HG02642 (cell line): ENCODE data around the gene TOP2A.
A peak's percentile ranks its signal among the peaks of the same experiment; 100 is the strongest.

Experiments used
- ATAC-seq: cut with Tn5 transposase; IDR thresholded peaks from one replicate; pipeline ENCODE4 v1.9.1; 2021; ENCODE audit warnings: mild to moderate bottlenecking; ENCODE audit not compliant: unreplicated experiment, poor library complexity

TOP2A gene

GRCh38 chr17:40452921-40453378, 35.3 kb upstream of the TOP2A start:
- no peak for ATAC-seq

- no peak for ATAC-seq
These were observed 34.6 kb upstream of the TOP2A start for GRCh38 chr17:40452216-40452787.

DNA sequence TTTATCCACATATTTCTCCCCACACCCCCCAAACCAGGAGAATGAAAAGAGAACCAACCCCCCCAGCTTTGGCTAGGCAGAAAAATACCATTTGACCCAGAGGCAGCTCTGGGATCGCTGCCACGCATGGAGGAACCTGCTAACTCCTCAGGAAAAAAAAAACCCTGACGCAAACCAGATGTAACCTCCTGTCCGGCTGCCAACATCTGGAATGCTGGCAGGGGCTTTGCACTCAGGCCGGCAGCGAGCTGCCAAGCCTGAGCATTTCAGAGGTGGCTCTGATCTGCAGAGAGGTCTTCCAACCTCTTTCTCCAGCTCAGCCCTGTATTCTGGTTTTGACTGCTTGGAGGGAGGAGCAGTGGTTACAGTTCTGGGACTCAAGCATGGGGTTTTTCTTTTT, 33.7 kb upstream of the TOP2A start:
- no peak for ATAC-seq

DNA sequence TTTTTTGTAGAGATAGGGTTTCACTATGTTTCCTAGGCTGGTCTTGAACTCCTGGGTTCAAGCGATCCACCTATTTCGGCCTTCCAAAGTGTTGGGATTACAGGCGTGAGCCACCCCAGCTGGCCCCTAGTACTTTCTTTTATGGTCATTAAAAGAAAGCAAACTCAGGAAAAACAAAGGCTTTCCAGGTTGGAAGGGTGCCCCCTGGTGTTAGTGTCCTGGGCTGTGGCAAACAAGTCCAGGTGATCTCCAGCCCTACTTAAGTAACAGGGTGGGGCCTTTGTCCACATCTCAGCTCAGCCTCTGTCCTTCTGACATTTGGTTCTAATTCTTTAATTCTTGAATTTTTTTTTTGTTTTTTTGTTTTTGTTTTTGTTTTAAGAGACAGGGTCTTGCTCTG, 32.5 kb upstream of the TOP2A start:
- no peak for ATAC-seq

DNA sequence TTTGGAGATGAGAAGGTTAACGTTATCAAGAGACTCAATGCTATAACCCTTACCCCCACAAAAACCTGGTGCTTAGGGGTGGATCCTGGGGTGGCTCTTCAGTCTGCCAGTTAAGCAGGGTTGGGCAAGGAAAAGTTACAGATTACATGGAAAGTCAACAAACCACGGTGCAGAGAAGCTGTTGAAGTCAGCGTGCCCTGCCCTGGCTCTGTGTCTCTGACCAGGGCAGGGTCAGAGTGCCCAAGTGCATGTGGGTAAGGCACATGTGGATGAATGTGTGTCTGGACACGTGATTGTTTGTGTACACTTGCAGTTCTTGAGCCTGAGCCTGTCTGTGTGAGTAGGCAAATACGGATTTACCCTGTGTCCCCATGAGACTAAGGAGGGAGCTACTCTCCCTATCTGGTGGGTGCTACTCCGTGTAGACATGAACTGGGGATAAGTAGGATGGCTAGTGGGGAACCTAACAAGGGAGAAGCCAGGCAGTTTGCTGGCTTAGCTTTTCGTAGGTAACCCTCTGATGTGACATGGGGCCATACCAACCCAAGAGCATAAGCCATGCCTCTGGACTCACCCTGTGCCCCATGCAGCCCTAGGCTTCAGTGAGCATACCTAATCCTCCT, 31.1 kb upstream of the TOP2A start:
- no peak for ATAC-seq

- no peak for ATAC-seq
These were observed 30.5 kb upstream of the TOP2A start for GRCh38 chr17:40448213-40448638.

DNA sequence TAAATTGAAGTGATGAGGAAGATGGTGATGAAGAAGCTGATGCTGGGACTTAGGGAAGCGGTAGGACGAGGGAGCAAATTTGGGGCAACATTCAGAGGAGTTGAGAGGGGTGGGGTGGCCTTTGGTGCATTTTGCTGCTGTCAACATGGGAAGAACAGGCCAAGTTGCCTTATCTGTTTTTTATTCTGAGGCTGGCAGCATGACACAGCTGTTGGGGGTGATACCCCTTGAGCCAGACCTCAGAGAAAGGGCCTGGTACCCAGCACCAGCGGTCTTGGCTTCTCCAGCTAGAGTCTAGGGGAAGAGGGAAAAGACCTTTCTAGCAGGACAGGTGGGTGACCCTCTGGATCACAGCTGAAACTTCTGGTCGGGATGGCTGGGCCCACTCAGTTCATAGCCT, 30.1 kb upstream of the TOP2A start:
- ATAC-seq, result no peak

GRCh38 chr17:40447148-40447644, 29.5 kb upstream of the TOP2A start:
- no peak for ATAC-seq

DNA sequence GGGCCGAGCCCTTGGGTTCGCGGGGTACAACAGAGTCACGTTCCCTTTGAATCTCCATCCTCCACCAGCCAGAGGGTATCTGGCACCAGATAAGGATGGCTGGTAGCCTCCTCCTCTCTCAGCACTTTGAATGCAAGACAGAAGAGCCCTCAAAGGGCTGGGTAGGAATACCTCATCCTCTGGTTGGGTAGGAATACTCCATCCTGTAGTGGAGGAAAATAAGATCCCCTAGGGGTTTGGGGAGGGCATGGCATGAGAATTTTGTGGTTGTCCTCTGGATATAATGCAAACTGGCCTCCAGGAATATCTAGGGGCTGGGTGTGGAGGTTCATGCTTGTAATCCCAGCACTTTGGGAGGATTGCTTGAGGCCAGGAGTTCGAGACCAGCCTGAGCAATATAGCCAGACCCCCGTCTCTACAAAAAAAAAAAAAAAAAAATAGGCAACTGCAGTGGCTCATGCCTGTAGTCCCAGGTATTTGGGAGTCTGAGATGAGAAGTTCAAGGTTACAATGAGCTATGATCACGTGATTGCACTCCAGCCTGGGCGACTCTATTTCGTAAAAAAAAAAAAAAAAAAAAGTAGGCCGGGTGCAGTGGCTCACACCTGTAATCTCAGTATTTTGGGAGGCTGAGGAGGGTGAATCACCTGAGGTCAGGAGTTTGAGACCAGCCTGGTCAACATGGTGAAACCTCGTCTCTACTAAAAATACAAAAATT, 28.2 kb upstream of the TOP2A start:
- ATAC-seq, result no peak

DNA sequence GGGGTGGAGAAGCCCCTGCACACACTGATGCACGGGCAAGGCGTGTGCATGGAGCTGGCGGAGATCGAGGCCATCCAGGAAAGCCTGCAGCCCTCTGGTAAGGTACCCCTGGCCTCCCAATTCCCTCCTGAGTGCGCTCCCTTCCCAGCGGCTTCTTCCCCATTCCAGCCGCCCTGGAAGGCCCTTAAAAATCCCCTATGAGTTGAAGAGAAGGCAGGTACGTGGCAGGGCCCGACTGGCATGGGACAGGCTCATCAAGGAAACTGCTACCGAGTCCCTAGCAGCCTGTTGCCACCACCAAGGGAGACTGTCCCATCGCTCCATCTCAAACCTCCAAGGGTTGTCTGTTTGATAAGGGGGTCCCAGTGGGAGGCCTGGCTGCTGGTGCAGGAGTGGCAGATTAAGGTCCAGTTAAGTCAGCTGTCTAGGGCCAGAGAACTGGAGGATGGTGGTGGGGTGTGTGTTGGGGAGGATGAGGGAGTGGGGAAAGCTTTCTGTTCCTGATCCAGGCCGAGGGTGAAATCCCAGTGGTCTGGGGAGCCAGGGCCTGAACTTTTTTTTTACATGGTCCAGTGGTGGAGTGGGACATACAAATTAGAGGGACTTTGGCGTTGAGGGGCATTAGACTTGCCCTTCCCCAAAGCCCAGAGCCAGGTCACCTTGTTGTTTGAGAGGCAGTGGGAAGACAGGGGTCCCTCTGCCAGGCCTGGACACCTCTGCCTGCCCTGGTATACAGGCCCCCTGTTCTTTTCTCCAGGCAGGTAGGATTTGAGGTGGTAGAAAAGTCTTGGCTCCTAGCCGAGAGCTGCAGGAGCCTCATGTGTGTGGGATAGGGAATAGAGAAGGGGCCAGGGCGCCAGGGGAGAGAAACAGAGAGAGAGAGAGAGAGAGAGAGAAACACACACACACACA, 26.5 kb upstream of the TOP2A start:
- peak; percentile 1 for ATAC-seq

GRCh38 chr17:40443196-40443987, 25.7 kb upstream of the TOP2A start, which contains the start of gene IGFBP4:
TSS of gene IGFBP4 (plus strand) at chr17:40443450. CDS start at chr17:40443736, 286 bp downstream.
- ATAC-seq, result peak; percentile 41

- no peak for ATAC-seq
These were observed 24.9 kb upstream of the TOP2A start for GRCh38 chr17:40442392-40443195.

DNA sequence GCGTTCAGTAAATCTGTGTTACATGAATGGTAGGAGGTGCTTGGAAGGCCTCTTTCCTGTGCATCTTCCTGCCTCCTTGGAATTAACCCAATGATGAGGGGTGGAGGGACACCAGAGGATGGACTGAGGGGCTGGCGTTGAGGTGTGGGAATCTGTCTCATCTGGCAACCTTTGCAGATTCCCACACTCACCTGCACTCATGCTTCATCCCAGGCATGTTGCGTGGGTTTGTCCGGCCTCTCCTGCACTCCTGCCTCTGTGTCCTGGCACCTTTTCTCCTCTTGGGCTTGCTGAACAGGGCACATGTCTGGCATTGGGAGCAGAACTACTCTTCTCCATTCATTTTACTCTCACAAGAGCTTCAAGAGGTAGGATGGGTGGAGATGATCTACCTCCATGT, 22.5 kb upstream of the TOP2A start:
- no peak for ATAC-seq

- no peak for ATAC-seq
These were observed 19.5 kb upstream of the TOP2A start for GRCh38 chr17:40437095-40437732.

DNA sequence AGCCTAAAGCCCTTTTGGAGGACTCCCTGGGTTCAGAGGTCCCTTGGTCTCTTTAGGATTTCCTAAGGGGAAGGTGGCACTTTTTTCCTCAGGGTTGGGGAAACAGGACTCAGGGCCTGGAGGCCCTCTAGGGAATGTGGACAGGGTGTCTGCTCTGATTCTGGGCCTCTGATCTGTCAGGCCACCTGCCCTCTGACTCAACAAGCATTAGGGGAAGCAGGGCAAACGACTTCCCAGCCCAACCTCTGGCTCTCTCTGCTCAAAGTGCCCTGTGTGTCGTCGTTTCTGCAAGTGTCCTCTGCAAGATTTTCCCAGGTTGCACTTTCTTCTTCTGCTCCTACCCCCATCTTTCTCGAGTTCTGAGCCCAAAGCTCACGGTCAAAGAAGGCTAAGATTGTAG, 18.9 kb upstream of the TOP2A start:
- ATAC-seq, result no peak

GRCh38 chr17:40433551-40434415, 16.1 kb upstream of the TOP2A start:
- ATAC-seq, result no peak

DNA sequence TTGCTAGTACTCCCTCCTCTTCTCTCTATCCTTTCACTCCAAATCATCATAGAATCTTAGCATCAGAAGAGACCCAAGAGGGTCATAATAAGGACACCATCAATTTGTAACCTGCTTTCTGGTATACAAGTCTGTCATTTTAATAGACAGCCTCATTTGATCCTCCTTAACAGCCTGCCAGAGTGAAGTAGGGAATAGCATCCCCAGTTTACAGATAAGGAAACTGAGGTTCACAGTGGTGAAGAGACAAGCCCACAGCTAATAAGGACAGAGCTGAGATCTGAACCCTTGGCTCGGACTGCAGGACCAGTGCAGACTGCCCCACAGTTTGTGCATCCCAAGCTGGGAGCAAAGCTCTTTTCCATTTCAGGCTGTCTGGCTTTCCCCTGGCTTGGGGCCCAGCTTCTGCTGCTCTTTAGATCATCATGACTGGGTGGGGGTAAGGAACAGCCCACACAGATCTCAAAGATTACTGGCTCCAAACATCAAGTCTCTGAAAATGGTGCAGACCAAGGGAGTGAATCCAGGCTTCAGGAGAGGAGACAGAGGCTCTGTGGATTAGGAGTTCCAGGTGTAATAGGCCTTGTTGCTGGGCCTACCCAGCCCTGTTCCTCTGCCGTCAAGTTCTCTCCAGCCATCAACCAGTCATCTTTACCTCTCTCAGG, 15.3 kb upstream of the TOP2A start:
- ATAC-seq, result no peak
